NCI-H2081 treated with DMSO at 0.1 percent for 48 hours (cell line): ENCODE measurements around the gene IFITM10.
"Not testable (repeated sequence)": the region's sequence is repeated elsewhere in the genome, so short reads cannot be mapped to it uniquely, and the experiment has no call there.

Source experiments
- DNase-seq: peaks from one replicate; lab custom pipeline; 2025; lab: John Stamatoyannopoulos, UW

IFITM10 gene

DNA sequence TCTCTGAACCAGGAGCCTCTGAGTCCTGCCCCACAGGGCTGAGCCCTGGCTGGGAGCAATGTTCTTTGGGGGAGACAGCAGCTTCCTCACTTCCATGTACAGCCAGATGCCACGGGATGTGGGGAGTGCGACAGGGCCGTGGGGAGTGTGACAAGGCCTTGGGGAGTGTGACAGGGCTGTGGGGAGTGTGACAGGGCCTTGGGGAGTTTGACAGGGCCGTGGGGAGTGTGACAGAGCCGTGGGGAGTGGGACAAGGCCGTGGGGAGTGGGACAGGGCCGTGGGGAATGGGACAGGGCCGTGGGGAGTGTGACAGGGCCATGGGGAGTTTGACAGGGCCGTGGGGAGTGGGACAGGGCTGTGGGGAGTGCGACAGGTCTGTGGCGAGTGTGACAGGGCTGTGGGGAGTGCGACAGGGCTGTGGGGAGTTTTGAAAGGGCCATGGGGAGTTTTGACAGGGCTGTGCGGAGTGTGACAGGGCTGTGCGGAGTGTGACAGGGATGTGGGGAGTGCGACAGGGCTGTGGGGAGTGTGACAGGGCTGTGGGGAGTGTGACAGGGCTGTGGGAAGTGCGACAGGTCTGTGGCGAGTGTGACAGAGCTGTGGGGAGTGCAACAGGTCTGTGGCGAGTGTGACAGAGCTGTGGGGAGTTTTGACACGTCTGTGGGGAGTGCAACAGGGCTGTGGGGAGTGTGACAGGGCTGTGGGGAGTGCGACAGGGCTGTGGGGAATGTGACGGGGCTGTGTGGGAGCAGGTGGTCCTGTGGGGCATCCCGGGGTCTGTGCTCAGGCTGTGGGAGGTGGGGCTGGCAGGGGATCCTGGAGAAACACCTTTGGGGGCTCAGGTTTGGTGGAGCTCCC lies 60.0 kb downstream of the IFITM10 start:
- DNase-seq = no peak

DNA sequence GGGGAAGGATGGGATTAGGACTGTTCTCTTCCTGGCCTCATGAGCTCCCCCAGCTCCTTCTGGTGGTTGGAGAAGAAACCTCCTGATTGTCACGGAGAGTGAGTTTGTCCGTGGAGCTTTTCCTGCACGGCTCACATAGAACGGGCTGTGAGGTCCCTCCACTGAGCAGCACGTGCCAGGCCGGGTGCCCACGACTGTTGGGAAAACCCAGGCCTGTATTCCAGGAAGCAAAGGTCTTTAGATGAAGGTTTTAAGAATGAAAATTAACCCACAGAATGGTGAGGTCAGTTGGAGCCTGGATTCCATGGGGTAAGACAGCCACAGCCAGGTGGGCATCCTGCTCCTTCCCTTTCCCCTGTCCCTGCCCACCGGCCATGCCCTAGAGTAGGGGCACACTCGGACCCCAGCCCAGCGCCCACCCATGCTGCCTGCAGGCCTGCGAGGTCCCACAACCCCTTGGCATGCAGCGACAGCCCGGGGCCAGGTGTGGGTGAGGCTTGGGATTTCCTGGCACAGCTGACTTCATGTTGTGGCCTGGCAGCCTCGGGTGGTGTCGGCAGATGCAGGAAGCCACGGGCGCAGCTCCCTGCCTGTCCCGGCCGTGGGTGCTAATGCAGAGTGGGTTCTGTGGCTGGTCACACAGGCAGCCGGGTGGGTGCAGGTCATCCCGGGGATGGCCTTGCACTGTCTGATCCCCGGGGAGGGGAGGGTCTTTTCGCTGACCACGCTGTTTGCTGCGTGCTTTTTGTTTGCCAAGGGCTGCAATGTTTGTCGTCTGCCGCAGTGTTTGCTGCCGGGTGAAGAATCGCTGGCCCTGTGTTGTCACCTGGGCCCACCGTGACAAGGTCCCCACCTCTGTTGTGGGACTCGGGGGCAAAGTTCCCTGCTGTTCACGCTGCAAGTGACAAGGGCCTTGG lies 60.9 kb downstream of the IFITM10 start:
- DNase-seq = not testable (repeated sequence)

DNA sequence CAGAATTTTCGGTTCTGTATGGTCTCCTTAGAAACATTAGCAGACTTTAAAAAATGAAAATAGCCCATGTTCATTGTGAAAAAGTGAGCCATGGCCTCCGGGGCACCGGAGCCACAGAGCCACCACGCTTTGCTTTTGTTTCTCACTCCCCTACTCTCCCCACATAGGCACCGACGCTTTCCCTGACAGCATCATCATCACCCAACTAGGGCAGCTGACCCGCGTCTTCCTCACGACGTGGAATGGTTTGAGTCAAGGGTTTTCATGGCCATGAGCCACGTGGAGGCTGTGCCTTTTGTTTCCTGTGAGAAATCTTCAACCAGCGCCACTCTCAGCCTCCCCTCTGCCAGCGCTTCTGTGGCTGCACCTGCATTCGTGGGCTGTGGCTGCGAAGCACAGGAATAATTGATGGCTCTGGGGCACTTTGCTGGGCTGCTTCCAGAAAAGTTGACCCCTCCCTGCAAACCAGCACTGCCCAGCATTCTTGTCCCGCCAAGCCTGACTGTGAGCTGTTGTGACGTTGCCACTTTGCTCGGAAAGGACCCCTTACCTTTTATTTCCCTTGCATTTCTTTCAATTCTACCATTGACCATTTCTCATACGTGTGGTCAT lies 62.0 kb downstream of the IFITM10 start:
- DNase-seq = not testable (repeated sequence)

DNA sequence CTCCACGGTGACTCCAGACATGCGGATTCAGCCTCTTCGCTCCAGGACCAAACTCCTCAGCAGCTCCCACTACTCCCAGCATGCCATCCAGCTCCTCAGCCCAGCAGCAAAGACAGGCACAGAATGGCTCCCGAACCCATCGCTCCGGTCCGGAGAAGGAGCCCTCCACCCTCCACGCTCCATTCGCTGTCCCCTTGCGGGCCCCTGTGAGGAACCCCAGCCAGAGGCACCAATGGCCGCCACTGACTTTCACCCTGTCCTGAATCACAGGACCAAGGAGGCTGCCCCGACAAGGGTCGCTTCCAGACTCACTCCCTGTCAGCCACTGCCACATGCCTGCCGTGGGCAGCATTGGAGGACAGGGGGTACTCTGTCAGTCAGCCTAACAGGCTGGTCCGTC lies 64.2 kb downstream of the IFITM10 start:
- DNase-seq = not testable (repeated sequence)

DNA sequence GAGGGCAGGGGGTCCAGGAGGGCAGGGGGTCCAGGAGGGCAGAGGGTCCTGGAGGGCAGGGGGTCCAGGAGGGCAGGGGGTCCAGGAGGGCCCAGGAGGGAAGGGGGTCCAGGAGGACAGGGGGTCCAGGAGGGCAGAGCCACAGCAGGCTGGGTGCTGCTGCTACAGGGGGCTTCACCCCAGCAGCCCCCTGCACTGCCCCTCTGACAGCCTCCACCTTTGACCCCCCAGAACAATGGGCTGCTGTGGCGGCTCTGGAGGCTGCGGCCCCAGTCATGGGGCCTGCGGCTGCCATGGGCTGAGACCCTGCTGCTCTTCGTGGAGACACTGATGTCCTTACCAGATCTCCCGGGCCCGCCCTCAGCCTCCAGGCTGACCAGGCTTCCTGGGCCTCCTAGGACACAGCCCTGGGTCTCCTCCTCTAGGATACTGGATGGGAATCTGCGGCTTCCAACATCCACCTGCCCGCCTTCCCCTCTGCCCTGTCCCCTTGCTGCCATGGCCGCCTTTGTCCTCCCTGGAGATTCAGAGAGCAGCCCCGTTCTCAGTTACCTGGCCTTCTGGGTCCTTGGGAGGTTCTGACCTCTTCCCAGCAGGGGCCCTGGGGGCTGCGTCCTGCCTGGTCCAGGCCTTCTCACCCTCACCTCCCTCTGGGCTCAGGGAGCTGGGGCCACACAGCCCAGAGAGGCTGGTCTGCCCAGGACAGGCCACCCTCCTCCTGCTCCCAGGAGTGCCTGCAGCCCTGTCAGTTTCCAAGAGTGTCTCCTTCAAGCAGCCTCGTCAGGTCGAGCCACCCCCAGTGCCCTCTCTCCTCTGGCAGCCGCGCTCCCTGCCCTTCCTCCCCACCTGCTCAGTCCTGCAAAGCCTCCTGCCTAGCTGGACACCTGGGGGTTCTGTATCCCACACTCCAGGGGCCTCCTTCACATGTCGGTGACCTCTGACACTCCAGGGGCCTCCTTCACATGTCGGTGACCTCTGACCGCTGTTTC lies 65.2 kb downstream of the IFITM10 start:
- DNase-seq = not testable (repeated sequence)

DNA sequence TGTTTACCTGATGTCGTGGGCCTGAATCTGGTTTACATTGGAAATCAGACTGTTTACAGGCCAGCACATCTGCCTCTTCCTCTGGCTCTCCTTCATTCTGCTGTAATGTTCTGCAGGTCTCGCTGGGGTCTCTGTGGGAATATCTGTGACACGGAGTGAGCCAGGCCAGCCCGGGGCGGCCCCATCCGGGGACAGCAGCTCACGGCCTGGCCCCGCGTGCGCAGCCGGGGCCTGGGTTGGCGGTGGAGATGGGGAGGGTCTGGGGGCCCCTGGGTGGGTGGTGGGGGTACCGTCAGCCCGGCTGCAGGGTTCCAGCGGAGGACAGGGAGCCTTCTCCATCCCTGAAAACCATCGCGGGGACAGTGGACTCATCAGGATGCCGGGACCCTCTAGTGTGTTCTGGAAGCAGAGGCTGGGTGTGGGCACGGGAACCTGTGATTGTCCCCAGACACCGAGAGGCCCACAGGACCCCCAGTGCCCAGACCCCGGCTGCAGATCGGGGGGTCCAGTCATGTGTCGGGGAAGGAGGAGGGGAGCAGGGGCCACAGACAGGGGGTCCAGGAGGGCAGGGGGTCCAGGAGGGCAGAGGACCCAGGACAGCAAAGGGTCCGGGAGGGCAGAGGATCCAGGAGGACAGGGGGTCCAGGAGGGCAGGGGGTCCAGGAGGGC lies 66.4 kb downstream of the IFITM10 start:
- DNase-seq = not testable (repeated sequence)

DNA sequence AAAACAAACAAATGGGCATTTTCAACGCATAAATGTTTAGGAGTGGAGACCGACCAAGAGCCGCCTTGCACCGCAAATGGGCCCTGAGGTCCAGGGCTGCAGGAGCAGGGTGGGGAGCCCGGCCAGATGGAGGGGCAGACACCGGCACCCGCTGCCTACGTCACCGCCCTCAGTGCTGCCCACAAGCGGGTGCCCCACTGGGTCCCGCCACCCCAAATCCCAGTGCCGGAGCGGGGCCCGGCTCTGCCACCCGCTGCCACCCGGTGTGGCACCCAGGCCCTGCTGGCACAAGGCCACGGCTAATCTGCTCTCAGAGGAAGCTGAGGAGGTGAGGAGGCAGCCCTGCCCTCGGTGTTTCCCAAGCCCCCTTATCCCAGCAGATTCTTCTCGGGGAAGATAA lies 67.2 kb downstream of the IFITM10 start:
- DNase-seq = not testable (repeated sequence)
